SHP77 treated with DMSO at 0.1 percent for 48 hours (cell line): ENCODE data around the gene SLC6A13.
"Not testable (repeated sequence)": the region's sequence is repeated elsewhere in the genome, so short reads cannot be mapped to it uniquely, and the experiment has no call there.

Experiments
- DNase-seq: peaks from one replicate; lab custom pipeline; 2025; lab: John Stamatoyannopoulos, UW

Gene SLC6A13

GRCh38 chr12:264269-264668, 1.6 kb upstream of the SLC6A13 start:
- DNase-seq = no peak

DNA sequence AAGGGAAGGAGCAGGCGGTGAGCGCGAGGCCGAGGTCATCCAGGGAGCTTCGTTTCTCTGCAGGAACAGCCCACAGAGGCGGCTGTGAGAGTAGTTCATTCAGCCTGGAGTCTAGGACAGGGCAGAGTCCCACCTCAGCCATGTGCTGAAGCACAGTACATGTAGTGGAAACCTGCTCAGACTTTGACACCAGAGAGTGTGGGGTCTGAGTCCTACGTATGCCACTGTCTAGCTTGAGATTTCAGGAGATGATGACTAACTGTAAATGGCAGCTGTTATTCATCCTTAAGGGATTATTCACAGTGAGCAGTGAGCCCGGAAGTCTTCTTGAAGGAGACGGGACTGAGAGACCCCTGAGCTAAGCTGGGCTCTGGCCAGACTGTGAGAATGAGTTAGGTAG, 938 bp upstream of the SLC6A13 start:
- DNase-seq = no peak

- DNase-seq = no peak
Measured at GRCh38 chr12:262113-262512, 523 bp downstream of the SLC6A13 start.

GRCh38 chr12:257521-258321, 4.9 kb downstream of the SLC6A13 start:
- no peak for DNase-seq

DNA sequence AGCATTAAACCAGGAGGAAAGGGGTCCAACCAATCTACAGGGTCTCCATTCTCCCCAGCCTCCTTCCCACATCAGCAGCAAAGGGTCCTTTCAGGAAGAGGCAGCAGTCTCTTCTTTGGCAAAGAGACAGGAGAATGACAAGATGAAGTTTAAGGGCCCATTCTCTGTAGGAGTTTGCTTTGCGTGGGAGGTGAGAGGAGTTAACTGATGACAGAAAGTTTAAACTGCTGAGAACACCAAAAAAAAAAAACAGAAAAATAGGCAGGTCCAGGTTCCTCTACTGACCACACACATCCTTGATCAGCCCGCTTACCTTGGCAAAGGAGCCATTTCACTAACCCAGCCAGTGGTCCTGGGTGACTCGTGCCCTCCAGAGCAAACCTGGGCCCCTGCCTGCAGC, 5.7 kb downstream of the SLC6A13 start:
- no peak for DNase-seq

DNA sequence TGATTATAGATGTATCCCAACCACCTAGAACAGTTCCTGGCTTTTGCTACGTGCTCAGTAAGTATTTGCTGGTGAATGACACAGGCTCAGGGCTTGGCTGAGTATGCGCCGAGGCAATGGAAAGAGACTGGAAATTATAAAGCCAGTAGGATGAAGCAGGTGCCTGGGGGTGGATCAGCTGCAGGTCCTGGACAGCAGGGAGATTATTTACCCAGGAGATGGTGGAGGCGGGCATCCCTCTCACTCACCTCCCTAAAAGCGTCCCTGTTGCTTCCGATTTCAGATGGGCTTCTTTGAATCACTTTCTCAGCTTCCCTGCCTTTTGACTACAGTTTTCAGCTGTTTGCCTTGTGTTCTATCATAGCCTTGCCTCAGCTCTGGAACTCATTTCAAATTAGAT, 6.4 kb downstream of the SLC6A13 start:
- DNase-seq = no peak

- DNase-seq = no peak
Measured at GRCh38 chr12:254912-255311, 7.7 kb downstream of the SLC6A13 start.

- no peak for DNase-seq
Measured at GRCh38 chr12:254039-254438, 8.6 kb downstream of the SLC6A13 start.

- no peak for DNase-seq
Measured at GRCh38 chr12:253116-253831, 9.4 kb downstream of the SLC6A13 start.

DNA sequence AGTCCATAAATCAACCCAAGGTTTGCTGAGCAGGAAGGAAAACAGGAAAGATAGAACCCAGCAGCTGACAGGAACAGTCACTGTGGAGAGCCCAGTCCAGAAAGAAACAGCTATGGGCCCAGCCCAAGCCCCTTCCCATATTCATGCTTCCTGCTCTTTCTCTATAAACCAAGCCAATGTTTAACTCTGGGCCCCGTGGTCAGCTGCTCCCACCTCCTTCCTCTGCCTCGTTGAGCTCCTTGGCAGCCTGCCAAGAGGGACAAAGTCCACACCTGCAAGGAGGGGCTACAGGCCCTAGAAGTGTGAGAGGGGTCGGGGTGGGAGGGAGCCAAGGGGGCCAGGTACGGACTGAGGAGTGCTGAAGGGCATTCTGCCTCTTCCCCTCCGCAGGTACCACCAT, 10.0 kb downstream of the SLC6A13 start:
- DNase-seq = no peak

DNA sequence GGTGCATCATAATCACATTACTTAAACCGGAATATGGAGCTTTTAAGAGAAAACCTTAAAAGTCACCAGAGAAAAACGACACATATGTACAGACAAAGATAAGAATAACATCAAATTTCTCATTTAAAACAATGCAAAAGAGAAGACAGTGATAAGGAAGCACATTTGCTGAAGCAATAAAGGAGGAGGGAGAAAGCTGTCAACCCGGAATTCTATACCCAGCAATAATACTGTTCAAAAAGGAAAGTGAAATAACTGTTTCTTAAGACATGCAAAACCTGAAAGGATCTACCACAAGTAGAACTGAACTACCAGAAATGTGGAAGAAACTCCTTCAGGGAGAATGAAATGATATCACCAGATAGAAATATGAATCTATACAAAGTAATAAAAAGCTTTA, 15.4 kb downstream of the SLC6A13 start:
- no peak for DNase-seq

GRCh38 chr12:243381-243780, 19.3 kb downstream of the SLC6A13 start:
- no peak for DNase-seq

- DNase-seq = no peak
Measured at GRCh38 chr12:242496-242895, 20.1 kb downstream of the SLC6A13 start.

- DNase-seq = no peak
Measured at GRCh38 chr12:241266-241665, 21.4 kb downstream of the SLC6A13 start.

DNA sequence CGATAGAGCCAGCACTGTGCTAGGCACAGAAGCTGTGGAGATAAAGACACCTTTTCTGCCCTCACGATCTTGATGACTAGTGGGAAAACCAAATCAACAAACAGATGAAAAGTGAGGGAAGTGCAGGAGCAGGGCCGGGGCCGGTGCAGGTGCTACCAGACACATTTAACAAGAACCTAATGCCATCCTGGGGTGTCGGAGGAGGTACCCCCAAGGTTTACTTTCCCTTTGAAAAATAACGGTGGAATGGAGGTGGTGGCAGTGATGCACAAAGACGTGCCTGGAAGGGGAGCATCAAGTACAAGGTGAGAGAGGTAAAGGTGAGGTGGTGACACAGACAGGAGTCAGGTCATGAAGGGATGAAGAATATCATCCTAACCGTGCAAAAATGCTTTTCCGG, 22.1 kb downstream of the SLC6A13 start:
- DNase-seq = no peak

GRCh38 chr12:238736-239398, 23.8 kb downstream of the SLC6A13 start:
- no peak for DNase-seq

- no peak for DNase-seq
Measured at GRCh38 chr12:238116-238515, 24.5 kb downstream of the SLC6A13 start.

- DNase-seq = no peak
Measured at GRCh38 chr12:237026-237815, 25.4 kb downstream of the SLC6A13 start.

DNA sequence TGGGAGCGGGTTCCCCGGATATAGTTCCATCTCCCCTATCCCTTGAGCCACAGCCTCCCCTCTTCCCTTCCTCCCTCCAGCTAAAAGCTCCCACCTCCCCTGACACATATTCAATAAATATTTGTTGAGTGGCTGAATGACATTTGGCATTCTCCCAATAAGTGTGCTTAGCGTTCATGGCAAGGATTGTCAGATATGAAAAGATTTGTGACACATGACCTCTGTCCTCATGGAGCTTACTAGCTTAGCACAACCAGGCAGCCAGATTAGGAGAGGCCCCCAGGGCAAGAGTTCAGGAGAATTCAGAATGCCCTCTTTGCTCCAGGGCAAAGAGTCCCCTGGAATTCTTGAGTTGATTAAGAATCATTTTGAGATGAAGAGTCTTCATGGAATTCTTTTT, 26.2 kb downstream of the SLC6A13 start:
- no peak for DNase-seq

DNA sequence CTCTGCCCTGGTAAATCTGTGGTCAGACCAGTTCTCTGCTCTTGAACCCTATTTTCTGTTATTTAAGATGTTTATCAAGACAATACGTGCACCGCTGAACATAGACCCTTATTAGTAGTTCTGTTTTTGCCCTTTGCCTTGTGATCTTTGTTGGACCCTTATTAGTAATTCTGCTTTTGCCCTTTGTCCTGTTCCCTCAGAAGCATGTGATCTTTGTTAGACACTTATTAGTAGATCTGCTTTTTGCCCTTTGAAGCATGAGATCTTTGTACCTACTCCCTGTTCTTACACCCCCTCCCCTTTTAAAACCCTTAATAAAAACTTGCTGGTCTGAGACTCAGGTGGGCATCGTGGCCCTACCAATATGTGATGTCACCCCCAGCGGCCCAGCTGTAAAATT, 26.7 kb downstream of the SLC6A13 start:
- not testable (repeated sequence) for DNase-seq

- DNase-seq = no peak
Measured at GRCh38 chr12:234891-235415, 27.7 kb downstream of the SLC6A13 start.

DNA sequence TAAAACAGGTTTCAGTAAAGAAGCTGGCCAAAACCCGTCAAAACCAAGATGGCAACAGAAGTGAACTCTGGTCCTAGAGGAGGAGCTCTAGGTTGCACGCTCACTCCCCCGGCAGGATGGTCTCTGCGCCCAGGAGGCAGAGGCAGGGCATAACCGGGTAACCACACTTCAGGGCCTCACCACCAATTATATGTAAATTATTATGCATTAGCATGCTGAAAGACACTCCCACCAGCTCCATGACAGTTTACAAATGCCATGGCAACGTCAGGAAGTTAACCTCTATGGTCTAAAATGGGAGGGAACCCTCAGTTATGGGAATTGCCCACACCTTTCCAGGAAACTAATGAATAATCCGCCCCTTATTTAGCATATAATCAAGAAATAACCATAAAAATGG, 28.6 kb downstream of the SLC6A13 start:
- DNase-seq = no peak
